Transverse colon (tissue), 4 donors: ENCODE measurements around the gene DNAJC11. TPM values are rescaled to one million over a fixed set of nuclear protein-coding genes. Genes with fewer than 3 reads are reported as not detected.

Experiments
- DNase-seq: peaks from one replicate; pipeline ENCODE4 v3.0.0-alpha.2; 2019
- H3K27ac ChIP-seq, 4 donors: fragments of 200-600 bp; sonication (generic); 2 replicates each; pipeline ENCODE4 v1.5.1; 2016 to 2018; ENCODE audit warnings: inconsistent platforms in 4 of 4
- H3K27me3 ChIP-seq: fragments of 200-600 bp; sonication (generic); 2 replicates; pipeline ENCODE4 v1.5.1; 2017; ENCODE audit warnings: inconsistent platforms
- H3K36me3 ChIP-seq, 4 donors: fragments of 200-600 bp; sonication (generic); 2 replicates each; pipeline ENCODE4 v1.5.1; 2017 to 2019; ENCODE audit warnings: inconsistent platforms in 4 of 4
- H3K4me1 ChIP-seq, 4 donors: fragments of 200-600 bp; sonication (generic); 2 replicates each; pipeline ENCODE4 v1.5.1; 2017 to 2020; ENCODE audit warnings: inconsistent platforms in 4 of 4
- H3K4me3 ChIP-seq, 4 donors: fragments of 200-600 bp; sonication (generic); 1 replicate in 1 of 4; 2 replicates in 3 of 4; pipeline versions ENCODE4 v1.5.1 to v1.6.1; 2017 to 2019; ENCODE audit warnings: inconsistent platforms in 4 of 4
- H3K9me3 ChIP-seq, 2 donors: fragments of 200-600 bp; sonication (generic); 2 replicates each; pipeline ENCODE4 v1.5.1; 2017 to 2019; ENCODE audit warnings: inconsistent platforms in 2 of 2
- EP300 ChIP-seq: sonication (generic); formaldehyde crosslinking; IDR thresholded peaks from one replicate; pipeline ENCODE4 v1.6.1; 2017; ENCODE audit warnings: antibody characterized with exemption, low read depth
- POLR2A ChIP-seq: fragments of 450-650 bp; IDR thresholded peaks from one replicate; pipeline ENCODE4 v1.6.1; 2016; ENCODE audit warnings: antibody characterized with exemption, mild to moderate bottlenecking, moderate library complexity
- POLR2AphosphoS5 ChIP-seq, 3 donors: sonication (generic); formaldehyde crosslinking; IDR thresholded peaks; one replicate each; pipeline ENCODE4 v1.6.1; 2016; ENCODE audit warnings: antibody characterized with exemption in 3 of 3
- WGBS, 2 donors: methylation state at CpG; one replicate each; pipeline ENCODE4 v1.1.5; 2018; ENCODE audit warnings: low coverage in 1 of 2; 5-methylcytosine and 5-hydroxymethylcytosine counted together
- in situ Hi-C, 4 donors: fragments of 200-750 bp; cut with MboI; loops; one replicate each; pipeline versions ENCODE4 v1.15.0 to v1.15.1; 2017; ENCODE audit warnings: low sequenced_read_pairs in 3 of 4, low pct_ligation_motif_present in 1 of 4, low pct_unique_long_range_greater_than_20kb in 1 of 4
- intact Hi-C: fragments of 100-400 bp; cut with DNase I; formaldehyde crosslinking; loops from one replicate; pipeline ENCODE4 v1.15.1; 2023; ENCODE audit warnings: low total_unique reads
- total RNA-seq, 4 donors: library from RNA; depleted of rRNA; stranded (reverse); fragments of >200 nt; gene quantifications; one replicate each; pipeline ENCODE4 v1.1.0, GENCODE V29; 2016
- TF ChIP-seq, protein P1 (sequence below), 5 experiments: fragments of 200-600 bp in 3 of 5; fragments of 450-650 bp in 2 of 5; sonication (generic) in 3 of 5; IDR thresholded peaks; 1 replicate in 2 of 5; 2 replicates in 3 of 5; pipeline ENCODE4 v1.5.1; 2016 to 2017; ENCODE audit warnings: antibody characterized with exemption in 5 of 5, inconsistent platforms in 3 of 5, mild to moderate bottlenecking in 2 of 5, moderate library complexity in 1 of 5

Gene DNAJC11
- total RNA-seq, 4 donors from 2014 or later = 62.1 to 80.0 (median 70.9) TPM

DNA sequence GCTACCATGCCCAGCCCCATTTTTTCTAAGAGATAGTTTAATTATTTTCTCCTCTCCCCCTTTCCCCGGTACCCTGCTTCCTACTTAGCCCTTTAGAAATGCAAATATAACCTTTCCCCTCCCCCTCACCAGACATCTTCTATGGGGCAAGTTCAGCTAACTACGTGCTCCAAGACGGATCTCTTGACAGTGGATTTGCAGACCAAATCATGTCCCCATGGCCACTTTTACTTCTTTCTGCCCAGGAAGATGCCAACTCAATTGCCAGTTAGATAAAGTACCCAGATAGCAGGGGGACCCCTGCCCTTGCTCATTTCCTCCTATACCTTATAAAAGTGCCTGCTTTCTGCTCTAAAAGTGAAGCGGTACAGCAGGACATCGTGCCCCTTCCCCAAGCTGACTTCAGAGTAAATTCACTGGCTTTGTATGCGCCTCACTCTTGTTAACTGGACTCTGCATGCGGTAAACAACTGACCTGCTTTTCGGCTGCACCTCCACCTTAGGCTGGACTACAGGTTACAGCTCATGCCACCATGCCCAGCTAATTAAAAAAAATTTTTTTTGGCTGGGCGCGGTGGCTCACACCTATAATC, 7.4 kb downstream of the DNAJC11 start:
- Histone ChIP-seq H3K36me3 (no peaks in the 10 kb centered on the region), H3K27me3 (no peaks in the 10 kb centered on the region), H3K27ac (no peak overlapping the region), H3K4me1 (peaks cover 0 to 3% (median under 1%) of the 10 kb centered on the region in 4 donors), H3K4me3 (no peak overlapping the region), H3K9me3 (no peaks in the 10 kb centered on the region)
- intact Hi-C loops = no loop called here
- DNase-seq = no peak
- TF ChIP-seq EP300 = no peak
- TF ChIP-seq POLR2AphosphoS5 (IDR thresholded peaks at IDR 0.05) = no peak
- TF ChIP-seq POLR2A = no peak
- TF ChIP-seq, protein P1, sequence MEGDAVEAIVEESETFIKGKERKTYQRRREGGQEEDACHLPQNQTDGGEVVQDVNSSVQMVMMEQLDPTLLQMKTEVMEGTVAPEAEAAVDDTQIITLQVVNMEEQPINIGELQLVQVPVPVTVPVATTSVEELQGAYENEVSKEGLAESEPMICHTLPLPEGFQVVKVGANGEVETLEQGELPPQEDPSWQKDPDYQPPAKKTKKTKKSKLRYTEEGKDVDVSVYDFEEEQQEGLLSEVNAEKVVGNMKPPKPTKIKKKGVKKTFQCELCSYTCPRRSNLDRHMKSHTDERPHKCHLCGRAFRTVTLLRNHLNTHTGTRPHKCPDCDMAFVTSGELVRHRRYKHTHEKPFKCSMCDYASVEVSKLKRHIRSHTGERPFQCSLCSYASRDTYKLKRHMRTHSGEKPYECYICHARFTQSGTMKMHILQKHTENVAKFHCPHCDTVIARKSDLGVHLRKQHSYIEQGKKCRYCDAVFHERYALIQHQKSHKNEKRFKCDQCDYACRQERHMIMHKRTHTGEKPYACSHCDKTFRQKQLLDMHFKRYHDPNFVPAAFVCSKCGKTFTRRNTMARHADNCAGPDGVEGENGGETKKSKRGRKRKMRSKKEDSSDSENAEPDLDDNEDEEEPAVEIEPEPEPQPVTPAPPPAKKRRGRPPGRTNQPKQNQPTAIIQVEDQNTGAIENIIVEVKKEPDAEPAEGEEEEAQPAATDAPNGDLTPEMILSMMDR (IDR thresholded peaks at IDR 0.05) = no peak
- WGBS, 2 donors = 84 to 90% methylated on average over 6 to 10 of the region's 10 CpGs
- in situ Hi-C loops = no loop called here

DNA sequence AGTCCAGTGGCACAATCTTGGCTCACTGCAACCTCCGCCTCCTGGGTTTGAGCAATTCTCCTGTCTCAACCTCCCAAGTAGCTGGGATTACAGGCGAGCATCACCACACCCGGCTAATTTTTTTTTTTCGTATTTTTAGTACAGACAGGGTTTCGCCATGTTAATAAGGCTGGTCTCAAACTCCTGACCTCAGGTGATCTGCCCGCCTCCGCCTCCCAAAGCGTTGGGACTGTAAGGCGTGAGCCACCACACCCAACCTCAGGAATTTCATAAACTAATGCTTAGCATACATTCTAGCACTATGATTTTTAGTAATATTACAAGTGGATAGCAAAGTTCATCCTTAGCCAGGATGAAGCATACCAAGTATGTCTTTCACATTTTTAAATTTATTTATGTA, 8.7 kb downstream of the DNAJC11 start:
- Histone ChIP-seq H3K4me3 (no peak overlapping the region), H3K27ac (no peak overlapping the region), H3K36me3 (no peaks in the 10 kb centered on the region), H3K4me1 (no peaks in the 10 kb centered on the region), H3K27me3 (no peaks in the 10 kb centered on the region), H3K9me3 (no peaks in the 10 kb centered on the region)
- intact Hi-C loops = no loop called here
- TF ChIP-seq EP300 (no peak), POLR2AphosphoS5 (IDR thresholded peaks at IDR 0.05) (no peak), POLR2A (no peak)
- TF ChIP-seq, protein P1 (IDR thresholded peaks at IDR 0.05) = no peak
- no peak for DNase-seq
- 77 to 95% methylated on average over 4 to 9 of the region's 9 CpGs for WGBS, 2 donors
- in situ Hi-C loops = no loop called here

DNA sequence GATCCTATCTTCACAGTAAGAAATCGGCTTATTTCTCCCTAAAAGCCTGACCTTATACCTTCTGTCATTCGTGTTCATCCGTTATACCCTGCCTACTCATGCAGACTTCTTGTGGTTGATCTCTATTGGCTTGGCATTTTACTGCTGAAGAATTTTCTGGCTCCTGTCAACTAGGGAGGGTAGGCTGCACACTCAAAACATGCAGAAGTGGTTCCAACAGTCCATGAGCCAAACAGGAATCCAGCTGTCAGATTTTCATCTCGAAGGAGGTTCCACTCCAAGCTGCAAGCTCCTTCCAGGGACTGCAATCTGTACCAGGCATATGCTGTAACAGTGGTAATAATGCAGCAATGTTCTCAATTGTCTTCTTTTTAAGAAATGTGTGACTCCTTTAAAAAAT, 10.1 kb downstream of the DNAJC11 start:
- Histone ChIP-seq H3K36me3 (no peaks in the 10 kb centered on the region), H3K27ac (no peak overlapping the region), H3K9me3 (no peaks in the 10 kb centered on the region), H3K4me1 (no peaks in the 10 kb centered on the region), H3K27me3 (no peaks in the 10 kb centered on the region), H3K4me3 (no peak overlapping the region)
- TF ChIP-seq POLR2AphosphoS5 (IDR thresholded peaks at IDR 0.05) (no peak), EP300 (no peak), POLR2A (no peak)
- TF ChIP-seq, protein P1 (IDR thresholded peaks at IDR 0.05) = no peak
- in situ Hi-C loops = no loop called here
- WGBS, 2 donors = 80 to 86% methylated on average over 3 to 4 of the region's 4 CpGs
- intact Hi-C loops = no loop called here
- no peak for DNase-seq

DNA sequence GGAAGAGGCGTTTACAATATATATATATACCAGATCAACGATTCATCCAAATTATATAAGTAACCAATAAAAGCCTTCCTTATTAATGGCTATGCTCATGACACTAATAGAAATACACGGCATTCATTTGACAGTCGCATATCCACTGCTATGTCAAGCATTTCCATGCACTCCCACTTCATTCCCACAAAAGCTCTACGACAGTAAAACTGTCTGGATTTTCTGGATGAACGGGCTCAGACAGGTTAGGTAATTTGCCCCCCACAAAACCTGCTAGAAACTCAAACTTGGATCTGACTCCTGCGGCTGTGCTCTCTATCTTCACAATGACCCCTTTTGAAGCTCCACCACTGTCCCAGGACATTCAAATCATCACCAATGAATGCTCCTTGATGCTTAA, 11.4 kb downstream of the DNAJC11 start:
- Histone ChIP-seq H3K9me3 (no peaks in the 10 kb centered on the region), H3K27me3 (no peaks in the 10 kb centered on the region), H3K27ac (no peak overlapping the region), H3K4me1 (no peaks in the 10 kb centered on the region), H3K36me3 (no peaks in the 10 kb centered on the region), H3K4me3 (no peak overlapping the region)
- no peak for DNase-seq
- 90 to 91% methylated on average over 5 to 7 of the region's 7 CpGs for WGBS, 2 donors
- intact Hi-C loops (no loop called here), in situ Hi-C loops (no loop called here)
- TF ChIP-seq, protein P1 (IDR thresholded peaks at IDR 0.05) = no peak
- TF ChIP-seq EP300 = no peak
- no peak for TF ChIP-seq POLR2AphosphoS5 (IDR thresholded peaks at IDR 0.05)
- no peak for TF ChIP-seq POLR2A
